GM18508 (cell line): ENCODE data around the gene ACKR3.

Source experiments
- ATAC-seq: cut with Tn5 transposase; IDR thresholded peaks from one replicate; pipeline ENCODE4 v1.9.1; 2021; ENCODE audit warnings: moderate number of reproducible peaks; ENCODE audit not compliant: insufficient read depth, unreplicated experiment

The ACKR3 gene

GRCh38 chr2:236604575-236605344 is 35.1 kb downstream of the ACKR3 start:
- no peak for ATAC-seq

GRCh38 chr2:236605345-236605734 is 35.7 kb downstream of the ACKR3 start:
- ATAC-seq, result no peak

GRCh38 chr2:236606023-236606422 is 36.4 kb downstream of the ACKR3 start:
- ATAC-seq, result no peak

- no peak for ATAC-seq
These were observed 38.0 kb downstream of the ACKR3 start for GRCh38 chr2:236607471-236608187.

- no peak for ATAC-seq
These were observed 38.5 kb downstream of the ACKR3 start for GRCh38 chr2:236608188-236608525.

- no peak for ATAC-seq
These were observed 39.1 kb downstream of the ACKR3 start for GRCh38 chr2:236608710-236609109.

GRCh38 chr2:236610991-236611821 is 41.6 kb downstream of the ACKR3 start:
- ATAC-seq, result no peak

- ATAC-seq, result no peak
These were observed 43.1 kb downstream of the ACKR3 start for GRCh38 chr2:236612737-236613136.

GRCh38 chr2:236613612-236614011 is 44.0 kb downstream of the ACKR3 start:
- ATAC-seq, result no peak

GRCh38 chr2:236614551-236614950 is 44.9 kb downstream of the ACKR3 start:
- no peak for ATAC-seq

GRCh38 chr2:236616031-236616430 is 46.4 kb downstream of the ACKR3 start:
- ATAC-seq, result no peak

GRCh38 chr2:236616624-236617023 is 47.0 kb downstream of the ACKR3 start:
- no peak for ATAC-seq

GRCh38 chr2:236617221-236617737 is 47.7 kb downstream of the ACKR3 start:
- ATAC-seq, result no peak

- no peak for ATAC-seq
These were observed 48.2 kb downstream of the ACKR3 start for GRCh38 chr2:236617796-236618195.

- no peak for ATAC-seq
These were observed 48.7 kb downstream of the ACKR3 start for GRCh38 chr2:236618370-236618769.

- no peak for ATAC-seq
These were observed 50.4 kb downstream of the ACKR3 start for GRCh38 chr2:236619910-236620612.

- no peak for ATAC-seq
These were observed 52.2 kb downstream of the ACKR3 start for GRCh38 chr2:236621786-236622185.

GRCh38 chr2:236622201-236622600 is 52.6 kb downstream of the ACKR3 start:
- no peak for ATAC-seq

- ATAC-seq, result no peak
These were observed 53.0 kb downstream of the ACKR3 start for GRCh38 chr2:236622660-236623059.

- ATAC-seq, result no peak
These were observed 54.2 kb downstream of the ACKR3 start for GRCh38 chr2:236623816-236624215.
